AG09319 (cell line): ENCODE data around the gene CPXM2.

Experiments used
- DNase-seq: peaks from one replicate; pipeline ENCODE4 v3.0.0-alpha.2; 2010; ENCODE audit warnings: low read depth; ENCODE audit errors: extremely low read depth
- TF ChIP-seq, protein P1 (sequence below): IDR thresholded peaks from 2 replicates; pipeline ENCODE4 v1.5.1; 2011; ENCODE audit warnings: low read depth, mild to moderate bottlenecking, inconsistent platforms, low read length, moderate library complexity

The CPXM2 gene

DNA sequence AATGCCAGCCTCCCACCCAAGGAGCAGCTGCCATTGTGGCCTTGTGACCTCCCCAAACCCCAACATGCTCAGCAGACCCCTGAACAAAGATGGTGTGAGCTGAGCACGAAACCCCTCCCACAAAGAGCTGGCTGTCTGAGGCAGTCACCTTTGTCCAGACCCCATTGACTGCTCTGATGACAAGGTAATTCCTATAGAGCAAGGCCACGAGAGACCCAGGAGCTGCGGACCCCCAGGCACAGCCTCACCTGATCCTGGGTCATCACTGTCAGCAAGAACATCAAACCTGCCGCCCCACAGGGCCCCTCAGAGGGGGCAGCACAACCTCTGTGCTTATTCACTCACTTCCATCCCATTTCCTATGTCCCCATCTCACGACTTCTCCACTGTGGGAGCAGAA, 102.6 kb downstream of the CPXM2 start:
- DNase-seq, result no peak
- TF ChIP-seq, protein P1, sequence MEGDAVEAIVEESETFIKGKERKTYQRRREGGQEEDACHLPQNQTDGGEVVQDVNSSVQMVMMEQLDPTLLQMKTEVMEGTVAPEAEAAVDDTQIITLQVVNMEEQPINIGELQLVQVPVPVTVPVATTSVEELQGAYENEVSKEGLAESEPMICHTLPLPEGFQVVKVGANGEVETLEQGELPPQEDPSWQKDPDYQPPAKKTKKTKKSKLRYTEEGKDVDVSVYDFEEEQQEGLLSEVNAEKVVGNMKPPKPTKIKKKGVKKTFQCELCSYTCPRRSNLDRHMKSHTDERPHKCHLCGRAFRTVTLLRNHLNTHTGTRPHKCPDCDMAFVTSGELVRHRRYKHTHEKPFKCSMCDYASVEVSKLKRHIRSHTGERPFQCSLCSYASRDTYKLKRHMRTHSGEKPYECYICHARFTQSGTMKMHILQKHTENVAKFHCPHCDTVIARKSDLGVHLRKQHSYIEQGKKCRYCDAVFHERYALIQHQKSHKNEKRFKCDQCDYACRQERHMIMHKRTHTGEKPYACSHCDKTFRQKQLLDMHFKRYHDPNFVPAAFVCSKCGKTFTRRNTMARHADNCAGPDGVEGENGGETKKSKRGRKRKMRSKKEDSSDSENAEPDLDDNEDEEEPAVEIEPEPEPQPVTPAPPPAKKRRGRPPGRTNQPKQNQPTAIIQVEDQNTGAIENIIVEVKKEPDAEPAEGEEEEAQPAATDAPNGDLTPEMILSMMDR, result no peak

DNA sequence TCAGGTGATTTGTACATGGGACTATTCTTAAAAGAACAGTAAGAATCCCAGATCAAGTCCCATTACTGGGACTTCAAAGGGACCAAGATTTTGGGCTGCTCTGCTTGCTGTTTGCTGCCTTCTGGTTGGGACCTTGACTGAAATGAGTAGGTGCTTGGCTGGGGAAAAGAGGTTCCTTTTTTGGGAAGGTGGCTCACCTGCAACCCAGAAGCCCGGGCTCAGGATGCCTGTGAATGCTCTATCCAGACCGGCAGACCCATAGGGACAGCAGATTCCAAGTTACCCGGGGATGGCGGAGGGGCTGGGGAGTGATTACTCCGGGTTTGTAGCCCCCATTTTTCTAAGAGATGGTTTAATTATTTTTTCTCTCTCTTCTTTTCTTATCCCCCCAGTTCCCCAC, 104.0 kb downstream of the CPXM2 start:
- no peak for DNase-seq
- TF ChIP-seq, protein P1, result no peak

DNA sequence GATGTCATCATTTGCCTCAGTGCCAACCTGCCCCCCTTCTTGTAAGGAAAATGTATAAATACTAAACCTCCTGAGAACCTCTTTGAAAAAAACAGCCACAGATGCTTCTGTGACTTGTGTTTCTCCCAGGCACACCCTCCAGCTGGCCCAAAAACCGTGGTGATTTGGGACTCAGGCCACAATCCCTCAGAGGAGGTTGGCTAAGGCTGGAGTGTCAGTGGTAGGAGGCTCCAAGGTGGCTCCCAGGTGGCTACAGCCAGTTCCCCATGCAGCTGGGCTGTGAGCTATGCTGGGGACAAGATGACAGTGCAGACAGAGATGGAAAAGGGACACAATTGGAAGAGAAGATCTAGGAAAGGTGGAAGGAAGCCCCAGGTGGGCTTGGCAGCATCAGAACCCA, 104.7 kb downstream of the CPXM2 start:
- TF ChIP-seq, protein P1, result no peak
- no peak for DNase-seq

DNA sequence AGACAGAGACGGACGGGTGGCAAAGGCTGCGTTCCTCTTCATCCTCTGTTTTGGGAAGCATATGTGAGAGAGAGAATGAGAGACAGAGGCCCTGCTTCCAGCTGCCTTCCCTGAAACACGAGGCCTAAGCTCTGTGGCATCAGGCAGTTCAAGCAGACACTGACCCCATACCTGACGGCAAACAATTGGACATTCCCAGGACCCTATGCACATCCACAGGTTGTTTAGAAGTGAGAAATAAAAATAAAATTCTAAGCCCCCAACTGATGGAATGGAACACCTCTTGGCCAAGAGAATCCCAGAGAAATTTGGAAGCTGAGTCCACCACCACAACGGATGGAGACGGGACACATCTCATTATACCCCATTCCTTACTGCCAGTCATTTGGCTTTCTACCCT, 105.3 kb downstream of the CPXM2 start:
- DNase-seq, result no peak
- TF ChIP-seq, protein P1, result no peak

DNA sequence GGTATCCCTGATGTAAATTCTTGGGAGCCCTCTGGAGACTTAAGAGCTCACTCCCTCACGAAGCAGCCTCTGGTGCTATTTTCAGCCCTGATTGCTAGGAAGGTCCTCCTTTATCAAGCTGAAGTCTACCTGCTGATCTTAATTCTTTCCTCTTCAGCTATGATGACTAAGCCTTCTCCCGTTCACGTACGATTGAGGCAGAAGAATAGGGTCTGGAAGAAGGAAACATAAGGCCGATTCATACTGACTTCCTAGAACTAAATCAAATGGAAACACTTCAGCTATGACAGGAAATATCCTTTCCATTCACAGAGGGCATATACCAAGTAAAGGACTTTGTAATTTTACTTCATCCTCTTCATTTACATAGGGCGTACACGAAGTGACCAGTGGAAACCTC, 107.0 kb downstream of the CPXM2 start:
- TF ChIP-seq, protein P1, result no peak
- DNase-seq, result no peak

DNA sequence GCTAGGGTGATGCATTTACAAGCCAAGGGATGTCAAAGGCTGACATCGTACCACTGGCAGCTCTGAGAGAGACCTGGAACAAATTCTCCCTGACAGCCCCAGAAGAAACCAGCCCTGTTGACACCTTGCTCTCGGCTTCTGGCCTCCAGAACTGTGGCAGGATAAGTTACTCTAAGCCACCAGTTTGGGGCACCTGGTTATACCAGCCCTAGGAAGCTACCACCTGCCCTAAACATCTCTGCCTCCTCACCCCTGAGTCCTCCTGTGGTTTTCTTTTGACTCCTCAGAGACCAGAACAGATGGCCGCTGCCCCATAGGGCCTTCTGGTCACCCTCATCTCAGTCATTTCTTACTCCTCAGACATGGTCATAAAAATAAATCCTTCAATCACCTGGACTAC, 107.4 kb downstream of the CPXM2 start:
- TF ChIP-seq, protein P1, result no peak
- no peak for DNase-seq

DNA sequence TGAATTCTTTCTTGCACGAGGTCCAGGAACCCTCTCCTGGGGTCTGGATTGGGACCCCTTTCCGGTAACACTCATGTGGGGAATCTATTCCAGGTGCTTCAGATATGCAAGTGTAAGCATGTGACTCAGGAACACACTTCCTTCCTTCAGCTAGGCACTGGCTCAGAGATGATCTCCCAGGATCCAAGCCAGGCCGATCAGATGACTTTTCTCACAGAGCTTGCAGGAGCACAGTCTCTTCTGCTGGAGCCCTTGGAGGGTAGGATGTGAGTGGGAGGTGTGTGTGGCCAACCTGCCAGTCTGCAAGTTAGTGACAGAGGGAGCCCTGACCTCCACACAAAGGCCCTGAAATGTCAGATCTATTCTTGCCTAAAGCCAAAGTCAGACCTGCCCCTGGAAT, 108.3 kb downstream of the CPXM2 start:
- no peak for DNase-seq
- TF ChIP-seq, protein P1, result no peak
